ENCODE data around the gene ATG2A. TPM values are rescaled to one million over a fixed set of nuclear protein-coding genes. Genes with fewer than 3 reads are reported as not detected.

ATG2A gene
- total RNA-seq, 1 donor from 2014 or later: 35.0 TPM

DNA sequence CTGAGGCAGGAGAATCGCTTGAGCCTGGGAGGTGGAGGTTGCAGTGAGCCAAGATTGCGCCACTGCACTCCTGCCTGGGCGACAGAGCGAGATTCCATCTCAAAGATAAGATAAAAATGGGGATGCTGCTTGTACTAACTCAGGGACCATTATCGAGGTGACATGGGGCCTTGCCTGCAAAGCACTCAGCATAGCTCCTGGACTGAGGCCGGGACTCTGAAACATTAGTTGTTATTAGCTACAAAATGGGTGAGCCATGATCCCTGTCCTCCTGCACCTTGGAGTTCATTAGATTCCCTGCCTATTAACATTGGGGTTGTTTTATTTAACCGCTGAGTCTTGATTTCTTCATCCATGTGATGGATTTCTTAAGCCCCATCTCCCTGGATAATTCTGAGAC is 12.6 kb upstream of the ATG2A start:
- peaks cover 9% of the 10 kb centered on the region for H3K36me3 Mint-ChIP-seq (ENCODE audit: insufficient read depth)
- TF ChIP-seq, protein P1, sequence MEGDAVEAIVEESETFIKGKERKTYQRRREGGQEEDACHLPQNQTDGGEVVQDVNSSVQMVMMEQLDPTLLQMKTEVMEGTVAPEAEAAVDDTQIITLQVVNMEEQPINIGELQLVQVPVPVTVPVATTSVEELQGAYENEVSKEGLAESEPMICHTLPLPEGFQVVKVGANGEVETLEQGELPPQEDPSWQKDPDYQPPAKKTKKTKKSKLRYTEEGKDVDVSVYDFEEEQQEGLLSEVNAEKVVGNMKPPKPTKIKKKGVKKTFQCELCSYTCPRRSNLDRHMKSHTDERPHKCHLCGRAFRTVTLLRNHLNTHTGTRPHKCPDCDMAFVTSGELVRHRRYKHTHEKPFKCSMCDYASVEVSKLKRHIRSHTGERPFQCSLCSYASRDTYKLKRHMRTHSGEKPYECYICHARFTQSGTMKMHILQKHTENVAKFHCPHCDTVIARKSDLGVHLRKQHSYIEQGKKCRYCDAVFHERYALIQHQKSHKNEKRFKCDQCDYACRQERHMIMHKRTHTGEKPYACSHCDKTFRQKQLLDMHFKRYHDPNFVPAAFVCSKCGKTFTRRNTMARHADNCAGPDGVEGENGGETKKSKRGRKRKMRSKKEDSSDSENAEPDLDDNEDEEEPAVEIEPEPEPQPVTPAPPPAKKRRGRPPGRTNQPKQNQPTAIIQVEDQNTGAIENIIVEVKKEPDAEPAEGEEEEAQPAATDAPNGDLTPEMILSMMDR (IDR thresholded peaks at IDR 0.05; ENCODE audit: unreplicated experiment): no peak
- H3K9me3 Mint-ChIP-seq (ENCODE audit: low read depth): no peaks in the 10 kb centered on the region

DNA sequence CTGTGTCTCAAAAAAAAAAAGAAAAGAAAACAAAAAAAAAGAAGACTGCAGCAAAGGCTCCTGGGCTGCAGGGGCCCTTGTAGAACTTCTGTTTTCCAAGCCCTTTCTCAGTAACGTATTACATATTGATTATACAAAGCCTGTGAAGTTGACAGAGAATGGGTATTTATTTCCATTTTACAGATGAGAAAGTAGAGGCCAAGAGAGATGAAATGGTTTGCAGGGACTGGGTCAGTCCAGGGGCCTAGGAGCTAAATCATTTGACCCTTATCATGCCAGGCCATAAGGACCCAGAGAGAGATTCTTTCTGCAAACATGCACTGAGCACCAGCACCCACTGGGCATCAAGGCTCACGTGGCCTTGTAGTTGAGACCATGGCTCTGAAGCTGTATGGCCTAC is 11.9 kb upstream of the ATG2A start:
- peaks cover 9% of the 10 kb centered on the region for H3K36me3 Mint-ChIP-seq (ENCODE audit: insufficient read depth)
- TF ChIP-seq, protein P1 (IDR thresholded peaks at IDR 0.05; ENCODE audit: unreplicated experiment): no peak
- no peaks in the 10 kb centered on the region for H3K9me3 Mint-ChIP-seq (ENCODE audit: low read depth)
- H3K4me3 Mint-ChIP-seq (ENCODE audit: low read depth): no peak overlapping the region
- H3K4me1 Mint-ChIP-seq (ENCODE audit: low read depth): peaks cover 6% of the 10 kb centered on the region
- H3K27ac Mint-ChIP-seq: no peak overlapping the region
- no peak for DNase-seq (ENCODE audit: low spot score, unreplicated experiment)
- H3K27me3 Mint-ChIP-seq: peaks cover 3% of the 10 kb centered on the region

More for the DNA sequence above, 12.6 kb upstream of the ATG2A start:
- no peak overlapping the region for H3K4me3 Mint-ChIP-seq (ENCODE audit: low read depth)
- H3K27me3 Mint-ChIP-seq: peaks cover 3% of the 10 kb centered on the region
- no peak overlapping the region for H3K27ac Mint-ChIP-seq
- peaks cover 8% of the 10 kb centered on the region for H3K4me1 Mint-ChIP-seq (ENCODE audit: low read depth)
- DNase-seq (ENCODE audit: low spot score, unreplicated experiment): no peak

DNA sequence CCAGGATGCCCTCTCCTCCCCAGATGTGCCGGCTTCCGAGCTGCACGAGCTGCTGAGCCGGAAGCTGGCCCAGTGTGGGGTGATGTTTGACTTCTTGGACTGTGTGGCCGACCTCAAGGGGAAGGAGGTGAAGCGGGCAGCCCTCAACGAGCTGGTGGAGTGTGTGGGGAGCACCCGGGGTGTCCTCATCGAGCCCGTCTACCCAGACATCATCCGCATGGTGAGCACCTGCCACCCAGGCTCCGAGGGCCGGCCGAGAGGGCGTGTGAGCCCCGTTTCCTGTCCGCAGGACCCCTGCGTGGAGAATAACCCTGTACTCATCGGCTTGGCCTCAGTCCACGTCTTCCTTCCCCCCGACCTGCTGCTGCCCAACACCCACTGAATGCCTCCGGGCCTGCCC is 9.7 kb upstream of the ATG2A start:
- Mint-ChIP-seq H3K9me3 (ENCODE audit: low read depth) (no peaks in the 10 kb centered on the region), H3K27me3 (peaks cover 3% of the 10 kb centered on the region), H3K4me1 (ENCODE audit: low read depth) (peaks cover 6% of the 10 kb centered on the region), H3K4me3 (ENCODE audit: low read depth) (peak overlapping the region; percentile 37), H3K27ac (no peak overlapping the region), H3K36me3 (ENCODE audit: insufficient read depth) (peaks cover 7% of the 10 kb centered on the region)
- TF ChIP-seq, protein P1 (IDR thresholded peaks at IDR 0.05; ENCODE audit: unreplicated experiment): no peak
- DNase-seq (ENCODE audit: low spot score, unreplicated experiment): no peak

- TF ChIP-seq, protein P1 (IDR thresholded peaks at IDR 0.05; ENCODE audit: unreplicated experiment): no peak
- peaks cover 5% of the 10 kb centered on the region for H3K36me3 Mint-ChIP-seq (ENCODE audit: insufficient read depth)
- peak overlapping the region; percentile 87 for H3K4me3 Mint-ChIP-seq (ENCODE audit: low read depth)
- no peak overlapping the region for H3K27ac Mint-ChIP-seq
- H3K4me1 Mint-ChIP-seq (ENCODE audit: low read depth): peaks cover 6% of the 10 kb centered on the region
- DNase-seq (ENCODE audit: low spot score, unreplicated experiment): no peak
- H3K27me3 Mint-ChIP-seq: peaks cover 3% of the 10 kb centered on the region
- H3K9me3 Mint-ChIP-seq (ENCODE audit: low read depth): no peaks in the 10 kb centered on the region
These were observed 8.8 kb upstream of the ATG2A start for GRCh38 chr11:64925536-64926436.

GRCh38 chr11:64924910-64925284 is 7.9 kb upstream of the ATG2A start:
- Mint-ChIP-seq H3K27ac (peak overlapping the region; percentile 67), H3K27me3 (peaks cover 3% of the 10 kb centered on the region), H3K4me3 (ENCODE audit: low read depth) (peak overlapping the region; percentile 87)

More at GRCh38 chr11:64924910-64925284, 7.9 kb upstream of the ATG2A start:
- Mint-ChIP-seq H3K9me3 (ENCODE audit: low read depth) (no peaks in the 10 kb centered on the region), H3K4me1 (ENCODE audit: low read depth) (peaks cover 6% of the 10 kb centered on the region), H3K36me3 (ENCODE audit: insufficient read depth) (peaks cover 2% of the 10 kb centered on the region)
- TF ChIP-seq, protein P1 (IDR thresholded peaks at IDR 0.05; ENCODE audit: unreplicated experiment): no peak
- DNase-seq (ENCODE audit: low spot score, unreplicated experiment): no peak

All from progenitor cell of endocrine pancreas (in vitro differentiated cells).